Stimulated activated CD4-positive, alpha-beta T cell treated with anti-CD3 and anti-CD28 coated beads, Interleukin-4, amount 100 ng/mL, for 4 hours (primary cell): ENCODE data around the gene SOD3.

Experiments used
- DNase-seq, 2 experiments: peaks; one replicate each; pipeline ENCODE4 v3.0.0-alpha.2; 2020

Gene SOD3

DNA sequence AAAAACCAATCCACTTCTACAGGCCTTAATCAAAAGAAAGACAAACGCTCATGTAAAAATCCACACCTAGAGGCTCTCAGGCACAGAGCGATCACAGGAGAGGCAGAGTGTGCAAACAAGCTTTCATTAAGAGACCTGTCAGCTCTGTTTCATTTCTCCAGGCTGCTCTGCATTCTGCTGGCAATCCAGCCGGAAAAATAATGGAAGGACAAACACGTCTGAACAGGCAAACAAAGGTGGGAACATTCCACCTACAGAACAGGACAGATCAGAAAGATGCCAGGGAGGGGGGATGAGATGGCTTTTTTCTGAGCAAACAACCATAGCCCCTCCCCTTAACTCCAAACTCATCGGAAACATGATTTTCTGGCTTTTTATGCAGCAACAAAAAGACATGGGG, 9.7 kb downstream of the SOD3 start:
- no peak for DNase-seq

DNA sequence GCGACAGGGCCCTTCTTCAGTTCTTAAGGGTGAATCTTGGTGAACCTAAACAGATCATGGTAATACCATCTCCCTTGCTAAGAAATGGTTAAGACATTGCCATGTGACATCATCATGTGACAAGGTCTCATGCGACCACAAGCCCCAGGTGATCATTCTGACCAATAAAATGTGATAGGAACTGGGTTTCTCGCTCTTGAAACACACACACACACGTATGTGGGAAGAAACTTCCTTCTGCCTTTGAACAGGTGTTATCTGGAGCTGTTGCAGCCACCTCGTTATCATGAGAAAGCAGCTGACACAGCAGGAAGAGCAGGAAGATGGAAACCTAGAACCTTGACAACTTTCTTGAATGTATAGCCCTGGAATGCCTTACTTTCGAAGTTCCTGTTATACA, 10.2 kb downstream of the SOD3 start:
- DNase-seq: no peak

DNA sequence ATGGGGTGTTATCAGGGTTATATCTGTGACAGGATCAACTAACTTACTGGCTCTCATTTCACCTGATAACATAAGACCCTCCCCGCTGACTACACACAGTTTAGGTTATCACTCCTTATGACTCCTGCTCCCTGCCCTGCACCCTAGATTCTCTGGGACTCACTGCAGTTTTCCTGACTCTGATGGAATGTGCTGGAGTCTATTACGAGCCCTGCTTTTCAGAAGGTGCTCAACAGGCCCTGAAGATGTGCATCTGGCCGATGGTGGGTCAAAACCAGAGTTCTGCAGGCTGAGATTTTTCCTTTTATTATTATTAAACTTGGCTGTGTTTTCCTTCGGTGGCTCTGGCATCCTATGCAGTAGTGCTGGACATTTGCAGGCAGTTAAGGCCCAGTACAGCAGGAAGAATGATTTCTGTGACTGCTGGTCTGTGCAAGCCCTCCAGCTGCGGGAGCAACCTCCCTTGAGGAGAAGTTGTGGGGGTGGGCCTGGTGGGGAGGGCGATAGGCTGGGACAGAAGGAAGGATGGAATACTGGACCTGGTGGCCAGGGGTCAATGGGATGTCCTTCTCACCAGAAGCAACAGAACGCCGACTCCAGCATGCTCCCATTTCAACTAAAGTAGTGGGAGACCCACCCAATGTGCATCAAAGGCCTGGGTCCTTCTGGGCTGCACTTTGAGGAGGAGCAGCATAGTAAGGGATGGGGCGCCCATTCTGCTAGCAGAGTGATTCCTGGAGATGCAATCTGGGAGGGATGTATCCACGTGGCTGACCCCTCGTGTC, 11.0 kb downstream of the SOD3 start:
- no peak for DNase-seq

- DNase-seq: no peak
Observed at GRCh38 chr4:24807611-24808010, 12.2 kb downstream of the SOD3 start.

GRCh38 chr4:24808261-24808660, 12.9 kb downstream of the SOD3 start:
- no peak for DNase-seq

DNA sequence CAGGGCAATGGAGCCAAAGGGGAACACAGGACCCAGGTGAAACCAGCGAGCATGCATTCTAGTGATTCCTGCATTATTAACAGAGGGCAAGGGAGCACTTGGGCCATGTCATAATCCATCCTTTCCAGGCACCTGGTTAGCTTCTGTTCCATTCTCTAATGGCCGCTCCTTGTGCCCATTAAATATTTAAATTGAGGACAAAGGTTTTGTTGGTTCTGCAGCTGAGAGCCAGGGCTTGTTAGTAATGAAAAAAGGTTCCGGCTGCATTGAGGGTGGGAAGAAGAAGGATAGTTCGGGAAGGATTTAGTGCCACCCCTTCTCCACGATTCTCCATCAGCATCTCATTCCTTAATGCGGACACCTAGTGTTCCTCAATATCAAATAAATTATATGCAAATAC, 13.6 kb downstream of the SOD3 start:
- DNase-seq: no peak

DNA sequence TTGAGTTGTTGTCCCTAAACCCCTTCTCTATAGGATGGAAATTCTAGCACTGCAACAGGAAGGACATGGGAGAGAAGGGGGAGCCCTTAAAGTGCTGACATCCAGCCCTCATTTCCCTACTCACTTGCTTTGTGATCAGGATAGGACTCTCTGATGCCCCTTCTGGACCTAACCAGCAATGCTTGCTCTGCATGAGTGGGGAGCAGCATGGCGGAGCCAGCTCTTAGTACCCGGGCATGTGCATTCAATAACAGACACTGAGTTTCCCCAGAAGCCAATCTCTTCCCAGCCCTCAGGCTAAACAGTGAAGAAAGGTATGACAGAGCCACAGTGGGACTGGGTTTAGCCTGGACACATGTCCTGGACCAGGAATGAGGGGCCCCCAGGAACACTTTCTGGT, 14.0 kb downstream of the SOD3 start:
- no peak for DNase-seq

GRCh38 chr4:24809815-24810405, 14.5 kb downstream of the SOD3 start:
- DNase-seq: no peak

DNA sequence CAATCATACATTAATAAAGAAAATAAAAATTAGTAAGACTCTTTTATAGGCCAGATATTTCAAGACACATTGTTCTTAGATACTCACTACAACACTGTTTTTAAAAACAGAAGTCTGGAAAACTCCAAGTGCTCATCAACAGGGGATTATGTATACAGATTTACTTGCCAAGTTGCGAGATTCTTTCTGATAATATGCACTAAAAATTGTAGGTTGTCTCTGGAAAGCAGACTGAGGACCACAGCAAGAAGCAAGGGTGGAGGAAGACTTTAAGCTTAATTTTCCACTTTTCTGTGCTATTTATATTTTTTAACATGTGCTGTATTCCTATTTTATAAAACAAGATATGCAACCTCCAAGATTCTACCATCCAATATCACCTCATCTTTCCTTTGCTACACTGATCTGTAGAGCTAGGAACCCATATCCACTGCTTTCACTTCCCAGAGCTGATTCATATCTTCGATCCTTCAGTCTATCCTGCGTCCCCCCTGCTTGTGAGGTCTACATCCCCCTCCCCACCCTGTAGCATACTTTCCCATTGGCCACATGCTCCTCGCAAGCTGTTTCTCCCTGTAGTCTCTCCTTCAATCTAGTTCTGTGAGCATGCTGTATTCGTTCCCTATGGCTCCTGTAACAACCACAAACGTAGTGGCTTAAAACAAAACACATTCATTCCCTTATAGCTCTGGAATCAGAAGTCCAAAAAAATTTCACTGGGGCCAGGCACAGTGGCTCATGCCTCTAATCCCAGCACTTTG, 15.7 kb downstream of the SOD3 start:
- DNase-seq: no peak

- DNase-seq: no peak
Observed at GRCh38 chr4:24813732-24814131, 18.4 kb downstream of the SOD3 start.

GRCh38 chr4:24816797-24817196, 21.4 kb downstream of the SOD3 start:
- DNase-seq: no peak

DNA sequence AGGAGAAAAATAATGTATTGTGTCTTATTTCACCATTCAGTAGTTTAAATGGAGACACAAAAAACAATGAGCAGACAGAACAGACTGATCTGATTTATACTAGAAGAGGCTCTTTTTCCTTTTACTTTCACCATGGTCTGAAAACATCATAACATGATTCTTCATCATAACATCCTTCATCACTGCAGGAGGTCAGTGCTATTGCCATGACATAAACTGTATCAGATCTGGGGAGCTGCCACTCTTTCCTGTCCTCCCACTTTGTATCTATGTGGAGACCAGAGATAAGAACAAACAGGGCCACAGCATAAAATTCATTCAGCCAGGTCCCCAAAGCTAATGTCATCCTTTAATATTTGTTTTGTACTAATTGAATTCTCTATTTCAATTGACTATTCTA, 25.2 kb downstream of the SOD3 start:
- no peak for DNase-seq

- DNase-seq: no peak
Observed at GRCh38 chr4:24824720-24825119, 29.3 kb downstream of the SOD3 start.

GRCh38 chr4:24831637-24832036, 36.3 kb downstream of the SOD3 start:
- no peak for DNase-seq

DNA sequence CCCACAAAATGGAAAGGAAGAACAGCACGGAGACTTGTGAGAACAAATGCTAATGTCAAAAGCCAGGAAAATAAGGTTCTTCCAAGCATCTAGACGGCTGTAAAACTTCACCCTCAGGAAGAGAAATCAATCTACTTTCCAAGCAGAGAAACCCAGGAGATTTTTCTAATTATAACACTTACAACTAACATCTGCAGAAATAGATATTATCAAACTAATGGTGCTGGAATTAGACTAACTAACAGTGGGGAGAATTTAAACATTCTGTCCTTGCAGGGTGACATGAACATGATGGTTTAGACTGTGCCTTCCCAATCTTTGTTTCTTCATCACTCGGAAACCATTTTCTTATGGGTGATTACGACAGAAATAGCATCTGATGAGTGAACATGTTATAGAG, 40.3 kb downstream of the SOD3 start:
- no peak for DNase-seq

- no peak for DNase-seq
Observed at GRCh38 chr4:24836661-24837242, 41.4 kb downstream of the SOD3 start.

DNA sequence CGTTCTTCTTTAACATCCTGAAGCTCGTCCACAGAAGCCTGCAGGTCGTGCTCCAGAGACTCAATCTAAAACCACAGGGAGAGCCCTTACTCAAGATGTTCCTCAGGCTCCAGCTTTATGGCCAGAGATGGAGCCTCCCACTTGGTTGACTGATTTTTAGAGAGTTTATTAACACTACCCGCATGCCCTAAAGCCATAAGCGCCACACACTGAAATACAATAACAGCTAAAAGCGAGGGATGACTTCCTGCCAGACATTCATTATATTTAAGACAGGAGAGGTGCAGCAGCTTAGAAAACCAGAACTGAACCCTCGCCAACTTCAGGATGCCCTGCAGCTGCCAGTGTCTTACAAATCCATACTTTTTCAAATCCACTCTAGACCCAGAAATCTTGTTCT, 42.0 kb downstream of the SOD3 start:
- no peak for DNase-seq

GRCh38 chr4:24837781-24838180, 42.4 kb downstream of the SOD3 start:
- no peak for DNase-seq

DNA sequence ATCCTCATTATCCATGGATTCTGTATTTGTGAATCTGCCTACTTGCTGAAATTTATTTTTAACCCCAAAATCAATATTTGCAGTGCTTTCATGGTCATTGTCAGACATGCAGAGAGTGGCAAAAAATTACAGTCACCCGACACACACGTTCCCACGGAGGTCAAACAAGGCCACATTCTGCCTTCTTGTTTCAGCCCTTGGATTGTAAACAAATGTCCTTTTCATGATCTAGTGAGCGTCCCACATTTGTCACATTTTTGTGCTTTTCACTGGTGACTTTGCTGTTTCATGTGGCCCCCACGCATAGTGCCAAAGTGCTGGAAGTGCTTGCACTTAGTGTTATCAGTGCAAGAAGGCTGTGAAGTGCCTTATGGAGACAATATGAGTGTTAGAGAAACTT, 45.0 kb downstream of the SOD3 start:
- DNase-seq: no peak

- DNase-seq: no peak
Observed at GRCh38 chr4:24840826-24841543, 45.6 kb downstream of the SOD3 start.

- DNase-seq: no peak
Observed at GRCh38 chr4:24842356-24842755, 47.0 kb downstream of the SOD3 start.

- no peak for DNase-seq
Observed at GRCh38 chr4:24843096-24843495, 47.7 kb downstream of the SOD3 start.

DNA sequence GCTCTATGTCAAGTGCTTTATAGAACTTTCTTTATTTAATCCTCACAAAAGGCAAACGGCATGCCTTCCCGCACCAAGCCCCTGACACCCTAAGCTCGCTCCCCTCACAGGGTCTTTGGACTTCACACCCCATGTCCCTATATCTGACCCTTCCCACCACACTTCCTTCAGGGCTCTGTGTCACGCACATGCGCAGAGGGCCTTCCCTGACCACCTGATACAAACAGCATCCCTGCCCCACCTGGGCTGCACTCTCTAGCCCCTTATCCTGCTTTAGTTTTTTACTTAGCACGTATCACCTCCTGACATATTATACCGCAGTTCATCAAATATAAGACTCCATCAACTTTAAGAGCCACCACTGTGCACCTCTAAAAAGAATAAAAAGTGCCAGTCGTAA, 49.8 kb downstream of the SOD3 start:
- DNase-seq: no peak
